ENCODE measurements around the gene IL21R.

GRCh38 chr16:27483624-27484023 is 81.7 kb downstream of the IL21R start:
- TF ChIP-seq CTCF (IDR thresholded peaks at IDR 0.05; ENCODE audit: insufficient read depth, low read length) (no peak), GABPA (IDR thresholded peaks at IDR 0.05; ENCODE audit: low read depth) (no peak), POLR2AphosphoS5 (IDR thresholded peaks at IDR 0.05; ENCODE audit: low read depth) (no peak), REST (IDR thresholded peaks at IDR 0.05; ENCODE audit: insufficient replicate concordance, low read depth) (no peak)
